AG04450 (cell line): Measurements from ENCODE around the gene TMEM79. TPM values are rescaled to one million over a fixed set of nuclear protein-coding genes. Genes with fewer than 3 reads are reported as not detected.

Experiments used
- CTCF ChIA-PET: fragments of 300-600, 350-600 bp; formaldehyde crosslinking; extraction: SDS; loops from one replicate; lab custom pipeline; 2022; ENCODE audit warnings: antibody characterized with exemption, inconsistent platforms; lab: Charles Lee
- POLR2A ChIA-PET: fragments of 350-600 bp; formaldehyde crosslinking; extraction: SDS; loops from one replicate; lab custom pipeline; 2021; ENCODE audit warnings: antibody characterized with exemption, inconsistent platforms; lab: Yijun Ruan, JAX
- DNase-seq: peaks from one replicate; pipeline ENCODE4 v3.0.0-alpha.2; 2011; ENCODE audit warnings: low read depth, low spot score
- H3K27ac ChIP-seq: one replicate; pipeline ENCODE4 v1.5.1; 2012; ENCODE audit warnings: low read depth, low read length, control low read depth
- H3K27me3 ChIP-seq: one replicate; pipeline ENCODE4 v1.6.0; 2012; ENCODE audit warnings: low read length; ENCODE audit not compliant: control insufficient read depth, insufficient read depth
- H3K4me3 ChIP-seq: 2 replicates; pipeline ENCODE4 v1.5.1; 2011; ENCODE audit warnings: mild to moderate bottlenecking, low read depth, low read length, control low read depth
- H3K9me3 ChIP-seq: 2 replicates; pipeline ENCODE4 v1.5.1; 2012; ENCODE audit warnings: low read length; ENCODE audit not compliant: control insufficient read depth, insufficient read depth
- CTCF ChIP-seq: IDR thresholded peaks from 2 replicates; pipeline ENCODE4 v1.5.1; 2011; ENCODE audit warnings: low read depth, low read length, control low read depth, inconsistent platforms
- polyA plus RNA-seq: library from polyadenylated mRNA; depleted of rRNA; stranded (reverse); fragments of >200 nt; gene quantifications from 2 replicates; pipeline ENCODE4 v1.2.3, GENCODE V29; 2011

The TMEM79 gene
- polyA plus RNA-seq, 1 experiment: 1.6 TPM

DNA sequence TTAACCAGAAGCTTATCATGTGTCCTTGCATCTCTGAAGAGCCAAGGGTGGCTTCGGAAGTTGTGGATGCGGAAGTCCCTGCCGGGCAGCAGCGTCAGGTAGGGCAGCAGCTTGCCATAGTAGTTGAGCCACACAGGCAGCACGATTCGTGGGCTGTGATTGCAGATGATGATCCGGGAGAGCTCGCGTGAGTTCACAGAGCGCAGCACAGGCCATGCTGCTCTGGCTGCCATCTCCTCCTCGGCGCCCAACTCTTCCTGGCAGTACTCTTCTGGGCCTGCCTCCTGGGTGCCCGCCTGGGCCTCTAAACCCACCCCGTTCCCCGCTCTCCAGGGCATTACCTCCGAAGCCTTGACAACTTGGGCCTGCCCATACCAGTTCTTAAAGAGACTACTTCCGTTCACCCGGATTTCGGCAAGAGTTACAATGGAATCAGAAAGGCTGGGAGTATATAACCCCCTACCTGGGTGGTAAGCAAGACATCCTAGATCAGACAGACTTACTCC lies 14.8 kb downstream of the TMEM79 start, which contains the start of gene VHLL:
Gene VHLL, minus strand, starts transcription at position 456 of the 506 bp plus-strand sequence. Its CDS starts 118 bp downstream, at position 338.
- H3K27ac ChIP-seq: no peak within 1 kb of the TSS
- DNase-seq: no peak
- ChIA-PET POLR2A (no interaction called here), CTCF (no interaction called here)
- TF ChIP-seq CTCF: no peak
- H3K4me3 ChIP-seq: no peak within 1 kb of the TSS
- H3K27me3 ChIP-seq: no peaks in the 10 kb centered on the region
- no peaks in the 10 kb centered on the region for H3K9me3 ChIP-seq

DNA sequence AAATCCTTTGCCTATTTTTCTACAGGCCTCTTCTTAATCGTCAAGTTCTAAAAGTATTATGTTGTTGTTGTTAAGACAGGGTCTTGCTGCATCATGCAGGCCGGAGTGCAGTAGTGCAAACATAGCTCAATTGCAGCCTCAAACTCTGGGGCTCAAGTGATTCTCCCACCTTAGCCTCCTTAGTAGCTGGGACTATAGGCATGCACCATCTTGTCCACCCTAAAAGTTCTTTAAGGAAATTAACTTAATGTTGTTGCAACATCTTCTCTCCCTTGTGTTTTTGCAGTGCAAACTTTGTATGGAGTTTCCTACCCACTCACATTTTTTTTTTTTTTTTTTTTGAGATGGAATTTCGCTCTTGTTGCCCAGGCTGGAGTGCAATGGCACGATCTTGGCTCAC lies 19.1 kb downstream of the TMEM79 start:
- ChIA-PET POLR2A (interaction anchor here (0.7 to 1.6 kb wide), 2 partner anchors 40 to 146 kb away, joined by 6 to 8 read pairs; no protein-coding TSS in a partner anchor), CTCF (interaction anchor here (0.5 to 1.7 kb wide), 2 partner anchors 16 to 30 kb away, joined by 4 to 11 read pairs; no protein-coding TSS in a partner anchor)
- Histone ChIP-seq H3K9me3 (no peaks in the 10 kb centered on the region), H3K27me3 (no peaks in the 10 kb centered on the region), H3K27ac (no peak overlapping the region), H3K4me3 (no peak overlapping the region)
- no peak for DNase-seq
- no peak for TF ChIP-seq CTCF

- no peak for TF ChIP-seq CTCF
- Histone ChIP-seq H3K27ac (no peak overlapping the region), H3K27me3 (no peaks in the 10 kb centered on the region), H3K4me3 (no peak overlapping the region), H3K9me3 (no peaks in the 10 kb centered on the region)
- CTCF ChIA-PET: interaction anchor here (2.4 kb wide), 1 partner anchor 14 kb away, joined by 11 read pairs; no protein-coding TSS in a partner anchor
- DNase-seq: no peak
- POLR2A ChIA-PET: no interaction called here
Measured at GRCh38 chr1:156305215-156305614, 21.1 kb downstream of the TMEM79 start.

- no peak overlapping the region for H3K4me3 ChIP-seq
- H3K27ac ChIP-seq: peak overlapping the region; percentile 25
- POLR2A ChIA-PET: interaction anchor here (0.7 to 1.2 kb wide), 2 partner anchors 11 to 25 kb away, joined by 3 read pairs; partner anchors contain the start of gene SMG5
- H3K27me3 ChIP-seq: no peaks in the 10 kb centered on the region
- TF ChIP-seq CTCF: no peak
- CTCF ChIA-PET: interaction anchor here (1.2 kb wide), 1 partner anchor 11 kb away, joined by 4 read pairs; no protein-coding TSS in a partner anchor
- no peak for DNase-seq
- H3K9me3 ChIP-seq: no peaks in the 10 kb centered on the region
Measured at GRCh38 chr1:156308078-156308477, 24.0 kb downstream of the TMEM79 start.

DNA sequence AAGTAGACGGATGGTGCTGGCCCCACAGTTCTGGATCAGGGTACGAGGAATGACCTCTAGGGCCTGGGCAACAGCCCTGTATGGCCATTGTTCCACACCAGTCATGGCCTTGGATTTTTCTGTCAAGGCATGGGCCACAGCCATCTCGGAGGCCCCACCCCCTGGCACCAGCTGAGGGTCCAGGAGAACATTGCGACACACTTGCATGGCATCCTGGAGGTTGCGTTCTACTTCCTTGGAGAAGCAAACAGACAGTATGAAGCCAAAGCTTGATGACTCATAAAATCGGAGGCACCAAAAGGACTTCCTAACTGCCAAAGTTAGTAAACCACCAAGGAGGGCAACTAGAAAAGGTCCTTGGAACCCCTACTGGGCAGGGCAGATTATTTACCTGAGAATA lies 26.8 kb downstream of the TMEM79 start:
- H3K4me3 ChIP-seq: no peak overlapping the region
- POLR2A ChIA-PET: interaction anchor here (2.3 kb wide), 1 partner anchor 28 kb away, joined by 6 read pairs; the partner anchor contains the start of gene SMG5
- peak overlapping the region; percentile 21 for H3K27ac ChIP-seq
- no peak for TF ChIP-seq CTCF
- H3K27me3 ChIP-seq: no peaks in the 10 kb centered on the region
- H3K9me3 ChIP-seq: no peaks in the 10 kb centered on the region
- no peak for DNase-seq
- CTCF ChIA-PET: interaction anchor here (3.9 kb wide), 1 partner anchor 8 kb away, joined by 28 read pairs; no protein-coding TSS in a partner anchor
